ENCODE data around the gene VAV2.

VAV2 gene, protein sequence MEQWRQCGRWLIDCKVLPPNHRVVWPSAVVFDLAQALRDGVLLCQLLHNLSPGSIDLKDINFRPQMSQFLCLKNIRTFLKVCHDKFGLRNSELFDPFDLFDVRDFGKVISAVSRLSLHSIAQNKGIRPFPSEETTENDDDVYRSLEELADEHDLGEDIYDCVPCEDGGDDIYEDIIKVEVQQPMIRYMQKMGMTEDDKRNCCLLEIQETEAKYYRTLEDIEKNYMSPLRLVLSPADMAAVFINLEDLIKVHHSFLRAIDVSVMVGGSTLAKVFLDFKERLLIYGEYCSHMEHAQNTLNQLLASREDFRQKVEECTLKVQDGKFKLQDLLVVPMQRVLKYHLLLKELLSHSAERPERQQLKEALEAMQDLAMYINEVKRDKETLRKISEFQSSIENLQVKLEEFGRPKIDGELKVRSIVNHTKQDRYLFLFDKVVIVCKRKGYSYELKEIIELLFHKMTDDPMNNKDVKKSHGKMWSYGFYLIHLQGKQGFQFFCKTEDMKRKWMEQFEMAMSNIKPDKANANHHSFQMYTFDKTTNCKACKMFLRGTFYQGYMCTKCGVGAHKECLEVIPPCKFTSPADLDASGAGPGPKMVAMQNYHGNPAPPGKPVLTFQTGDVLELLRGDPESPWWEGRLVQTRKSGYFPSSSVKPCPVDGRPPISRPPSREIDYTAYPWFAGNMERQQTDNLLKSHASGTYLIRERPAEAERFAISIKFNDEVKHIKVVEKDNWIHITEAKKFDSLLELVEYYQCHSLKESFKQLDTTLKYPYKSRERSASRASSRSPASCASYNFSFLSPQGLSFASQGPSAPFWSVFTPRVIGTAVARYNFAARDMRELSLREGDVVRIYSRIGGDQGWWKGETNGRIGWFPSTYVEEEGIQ

DNA sequence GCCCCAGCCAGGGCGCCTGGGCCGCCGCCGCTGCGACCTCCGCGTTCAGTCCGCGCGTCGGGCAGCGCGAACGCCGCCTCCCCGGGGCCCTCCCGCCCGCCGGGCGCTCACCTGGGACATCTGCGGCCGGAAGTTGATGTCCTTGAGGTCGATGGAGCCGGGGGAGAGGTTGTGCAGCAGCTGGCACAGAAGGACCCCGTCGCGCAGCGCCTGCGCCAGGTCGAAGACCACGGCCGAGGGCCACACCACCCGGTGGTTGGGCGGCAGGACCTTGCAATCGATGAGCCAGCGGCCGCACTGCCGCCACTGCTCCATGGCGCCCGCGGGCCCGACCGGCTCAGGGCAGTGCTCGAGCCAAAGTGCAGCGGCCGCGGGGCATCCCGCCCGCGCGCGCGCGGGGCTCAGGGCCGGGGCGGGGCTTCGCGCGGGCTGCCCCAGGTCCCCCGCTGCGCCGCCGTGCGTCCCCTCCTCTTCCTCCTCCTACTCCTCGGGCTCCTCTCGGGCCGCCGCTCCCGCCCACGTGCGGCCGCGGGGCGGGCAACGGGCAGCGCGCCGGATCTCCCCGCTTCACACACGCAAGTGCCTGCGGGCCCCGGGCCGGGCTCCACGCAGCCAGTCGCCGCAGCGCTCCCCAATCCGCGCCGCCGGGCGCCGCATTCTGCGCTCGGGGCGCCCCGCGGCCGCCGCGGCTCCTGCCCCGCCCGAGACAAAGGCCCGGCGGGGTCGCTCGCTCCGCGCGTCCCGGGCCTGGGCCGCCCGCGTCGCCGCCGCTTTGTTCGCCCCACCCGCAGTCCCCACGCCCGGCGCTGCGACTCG lies at the start of gene VAV2:
Gene VAV2 (minus strand): TSS at position 361 of the 816 bp plus-strand sequence. CDS start 46 bp downstream, at position 315.
- no peak for DNase-seq (ENCODE audit: low read depth)

DNA sequence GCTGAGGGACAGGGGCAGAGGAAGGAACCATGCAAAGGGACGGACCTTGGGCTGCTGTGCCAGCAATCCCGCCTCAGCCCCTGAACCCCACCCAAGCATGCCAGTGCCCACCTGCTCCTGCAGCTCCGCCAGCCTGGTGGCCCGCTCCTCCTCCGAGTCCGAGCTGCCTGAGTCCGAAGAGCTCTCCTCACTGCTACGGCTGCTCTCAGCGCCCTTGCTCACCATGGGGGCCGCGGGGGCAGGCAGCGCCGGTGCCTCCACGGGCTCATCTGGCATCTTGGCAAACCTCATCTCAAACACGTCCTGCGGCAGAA lies 49.5 kb upstream of the VAV2 start:
- no peak for DNase-seq (ENCODE audit: low read depth)

DNA sequence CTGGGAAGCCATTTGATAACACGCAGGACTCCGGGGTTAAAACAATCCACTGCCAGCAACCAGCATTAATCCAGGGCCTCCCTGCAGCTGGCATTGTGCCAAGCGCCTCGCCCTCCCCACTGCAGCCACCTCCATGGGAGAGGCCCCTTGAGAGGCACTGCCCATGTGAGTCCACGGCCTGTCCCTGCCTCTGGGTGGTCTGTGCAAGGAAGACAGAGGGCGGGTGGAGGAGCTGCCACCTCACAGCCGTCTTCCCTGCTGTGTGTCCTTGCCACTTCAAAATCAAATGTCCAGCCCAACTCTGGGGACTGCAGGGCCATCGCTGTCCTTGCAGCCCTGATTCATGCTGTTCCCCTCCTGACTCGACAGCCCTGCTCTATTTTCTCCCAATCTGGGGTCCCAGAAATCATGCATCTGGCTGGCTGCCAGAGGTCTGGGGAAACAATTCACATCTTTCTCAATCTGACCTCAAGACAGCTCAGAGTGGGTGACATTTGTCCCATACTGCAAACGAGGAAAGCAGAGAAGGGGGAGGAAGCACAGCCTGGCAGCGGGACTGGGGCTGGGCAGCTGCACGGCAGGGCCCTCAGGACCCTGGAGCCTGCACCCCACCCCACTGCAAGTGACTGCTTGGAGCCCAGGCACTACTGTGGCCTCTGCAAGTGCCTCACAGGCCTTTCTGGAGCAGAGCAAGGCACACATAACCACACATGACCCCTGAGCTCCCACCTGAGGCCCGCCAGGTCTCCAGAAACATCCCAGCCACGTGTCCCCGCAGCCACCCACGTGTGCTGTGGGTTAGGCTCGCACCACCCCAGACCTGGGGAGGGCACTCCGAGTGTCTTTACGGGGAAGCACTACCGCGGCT lies 48.9 kb upstream of the VAV2 start:
- DNase-seq (ENCODE audit: low read depth) = no peak

DNA sequence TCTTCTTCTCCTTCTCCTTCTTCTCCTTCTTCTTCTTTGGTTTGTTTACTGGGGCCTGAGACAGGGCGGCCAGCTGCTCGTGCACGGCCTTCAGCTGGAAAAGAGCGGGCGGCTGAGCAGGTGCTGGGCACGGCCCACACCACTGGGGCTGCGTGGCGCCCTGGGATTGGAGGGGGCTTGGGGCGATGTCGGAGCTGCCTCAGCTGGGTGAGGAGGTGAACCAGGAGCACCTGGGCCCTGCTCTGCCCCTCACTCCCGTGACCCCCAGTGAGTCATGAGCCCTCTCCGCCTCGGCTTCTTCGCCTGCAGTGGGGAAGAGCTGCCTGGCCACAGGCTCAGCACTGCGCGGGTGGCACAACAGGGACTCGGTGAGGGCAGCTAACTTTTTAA lies 48.0 kb upstream of the VAV2 start:
- no peak for DNase-seq (ENCODE audit: low read depth)

DNA sequence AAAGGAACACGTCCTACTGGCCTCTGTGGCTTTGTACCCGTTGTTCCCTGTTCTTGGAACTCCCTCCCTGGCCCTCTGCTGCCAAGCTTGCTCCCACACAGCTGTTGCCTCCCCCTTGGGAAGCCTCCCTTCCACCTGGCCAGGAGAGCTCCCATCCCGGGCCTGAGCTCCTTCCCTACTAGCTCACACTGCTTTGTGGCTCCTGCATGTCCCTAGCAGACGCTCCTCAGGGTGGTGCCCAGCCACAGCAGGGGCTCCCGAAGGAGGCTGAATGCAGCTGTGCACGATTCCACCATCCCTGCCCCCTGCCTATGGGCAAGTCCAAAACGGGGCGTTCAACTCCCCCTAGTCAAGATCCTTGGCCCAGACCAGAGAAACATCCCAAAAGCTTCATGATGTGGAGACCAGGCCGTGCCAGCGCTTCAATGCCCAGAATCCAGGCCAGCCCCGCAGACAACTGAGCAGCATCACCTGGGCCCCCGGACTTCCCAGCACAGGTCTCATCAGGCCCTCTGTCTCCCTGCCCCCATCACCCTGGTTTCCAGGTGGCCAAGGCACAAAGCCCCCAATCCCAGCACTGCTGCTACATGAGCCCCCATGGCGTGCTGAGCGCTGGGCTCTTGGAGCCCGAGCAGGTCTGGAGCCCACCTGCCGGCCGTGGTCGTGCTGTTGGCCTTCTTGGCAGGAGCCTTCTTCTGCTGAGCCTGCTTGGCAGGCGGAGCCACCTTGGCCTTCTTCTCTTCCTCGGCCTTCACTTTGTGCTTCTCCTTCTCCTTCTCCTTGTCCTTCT lies 47.5 kb upstream of the VAV2 start:
- DNase-seq (ENCODE audit: low read depth) = no peak

DNA sequence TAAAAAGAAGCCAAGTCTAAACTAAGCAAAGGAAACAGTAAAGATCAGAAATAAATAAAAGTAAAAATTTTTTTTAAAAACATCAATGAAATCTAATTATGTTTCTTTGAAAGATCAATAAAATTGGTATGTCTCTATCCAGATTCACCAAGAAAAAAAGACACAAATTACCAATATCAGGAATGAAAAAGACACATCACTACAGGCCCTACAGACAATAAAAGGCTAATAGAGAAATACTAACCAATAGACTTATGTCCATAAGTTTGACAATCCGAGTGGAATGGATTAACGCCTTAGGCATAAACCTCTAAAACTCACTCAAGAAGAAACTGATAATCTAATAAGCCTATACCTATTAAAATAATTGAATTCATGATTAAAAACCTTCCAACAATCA lies 45.5 kb upstream of the VAV2 start:
- no peak for DNase-seq (ENCODE audit: low read depth)

DNA sequence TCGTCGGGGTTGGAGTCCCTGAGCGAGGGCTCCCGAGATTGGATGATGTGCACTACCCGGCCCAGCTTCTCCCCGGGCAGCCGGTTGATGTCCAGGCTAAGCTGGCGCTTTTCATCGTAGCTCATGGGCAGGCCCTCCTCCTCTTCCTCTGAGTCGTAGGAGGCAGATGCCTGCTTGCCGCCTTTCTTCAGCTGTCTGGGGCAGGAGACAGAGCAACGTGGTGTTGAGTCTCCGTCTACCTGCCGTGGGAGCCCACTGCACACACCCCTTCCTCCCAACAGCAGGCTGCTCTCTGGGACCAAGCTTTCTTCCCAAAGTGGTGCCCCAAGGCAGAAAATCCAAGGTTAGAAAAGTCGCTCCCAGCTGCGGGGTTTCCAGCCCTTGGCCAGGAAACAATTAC lies 44.0 kb upstream of the VAV2 start:
- no peak for DNase-seq (ENCODE audit: low read depth)

DNA sequence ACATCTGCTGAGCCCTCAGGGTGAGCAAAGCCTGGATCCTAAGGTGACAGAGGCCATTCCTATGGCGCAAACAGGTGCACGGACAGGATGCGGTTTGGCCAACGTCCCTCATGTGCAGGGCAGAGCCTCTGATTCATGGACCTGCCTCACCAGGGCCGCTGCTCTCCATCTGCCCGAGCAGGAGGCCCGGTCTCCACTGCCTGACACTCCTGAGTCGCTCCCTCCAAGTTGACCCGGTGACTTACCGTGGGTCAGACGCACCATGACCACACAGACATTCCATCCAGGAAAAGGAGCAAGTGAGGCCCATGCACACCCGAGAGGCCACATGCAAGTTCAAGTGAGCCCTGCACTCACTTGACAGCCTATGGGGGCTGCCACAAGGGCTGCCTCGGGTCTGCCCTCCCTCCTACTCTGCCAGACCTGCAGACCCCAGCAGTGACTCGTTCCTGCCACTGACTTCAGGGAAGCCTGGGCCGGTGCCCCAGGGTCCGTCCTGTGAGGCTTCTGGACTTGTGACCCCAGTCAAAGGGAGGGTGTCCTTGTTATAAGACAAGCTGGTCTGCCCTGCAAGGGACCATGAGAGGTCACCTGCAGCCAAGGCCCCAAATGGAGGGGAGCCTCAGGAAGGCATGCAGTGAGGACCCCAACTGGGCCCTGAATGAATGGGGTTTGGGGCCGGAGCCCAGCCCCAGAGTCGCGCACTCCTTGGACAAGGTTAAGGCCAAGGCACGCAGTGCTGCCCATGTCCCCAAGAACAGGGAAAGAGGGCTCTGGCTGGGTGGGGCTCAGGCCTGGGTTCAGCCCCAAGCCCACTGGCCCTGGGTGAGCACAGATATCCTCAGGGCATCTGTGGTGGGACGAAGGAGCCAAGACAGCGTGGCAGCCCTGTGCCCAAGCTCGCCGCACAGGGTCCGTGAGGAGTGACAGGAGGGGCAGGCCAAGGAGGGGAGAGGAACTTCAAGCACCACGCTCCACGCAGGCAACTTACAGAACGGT lies 43.2 kb upstream of the VAV2 start:
- no peak for DNase-seq (ENCODE audit: low read depth)

DNA sequence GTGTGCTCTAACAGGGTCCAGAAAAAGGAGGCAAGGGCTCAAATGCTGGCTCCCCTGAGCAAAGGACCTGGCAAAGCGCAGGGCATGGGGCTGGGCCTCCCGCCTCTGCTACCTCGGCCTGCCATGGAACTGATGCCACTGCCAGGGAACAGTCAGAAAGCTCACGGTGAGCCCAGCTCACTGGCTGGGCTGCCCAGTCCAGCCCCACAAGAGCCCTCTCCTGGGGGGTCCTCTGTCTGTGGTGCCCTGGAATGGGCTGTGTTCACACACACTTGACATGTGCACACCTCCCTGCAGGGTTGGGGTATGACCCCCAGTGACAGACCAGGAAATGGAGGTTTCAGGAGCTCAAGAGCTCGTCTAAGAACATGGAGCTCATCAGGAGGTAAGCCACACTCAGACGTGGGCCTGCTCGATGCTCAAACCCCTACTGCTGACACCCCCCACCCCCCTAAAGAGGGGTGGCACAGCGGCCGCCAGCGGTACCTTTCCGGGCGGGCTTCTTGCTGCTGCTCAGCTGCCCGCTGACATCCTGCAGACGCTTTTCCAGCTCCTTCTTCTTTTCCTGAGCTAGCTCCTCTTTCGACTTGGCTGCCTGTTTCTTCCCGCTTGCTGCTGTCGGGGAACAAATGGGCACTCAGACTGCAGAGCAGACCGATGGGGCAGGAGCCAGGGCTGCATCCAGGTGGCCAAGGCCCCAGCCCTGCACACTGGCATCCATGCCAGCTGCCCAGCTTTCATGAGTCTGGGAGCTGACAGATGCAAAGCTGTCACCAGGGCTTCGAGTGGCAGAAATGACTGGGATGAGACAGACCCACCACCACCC lies 42.3 kb upstream of the VAV2 start:
- no peak for DNase-seq (ENCODE audit: low read depth)

DNA sequence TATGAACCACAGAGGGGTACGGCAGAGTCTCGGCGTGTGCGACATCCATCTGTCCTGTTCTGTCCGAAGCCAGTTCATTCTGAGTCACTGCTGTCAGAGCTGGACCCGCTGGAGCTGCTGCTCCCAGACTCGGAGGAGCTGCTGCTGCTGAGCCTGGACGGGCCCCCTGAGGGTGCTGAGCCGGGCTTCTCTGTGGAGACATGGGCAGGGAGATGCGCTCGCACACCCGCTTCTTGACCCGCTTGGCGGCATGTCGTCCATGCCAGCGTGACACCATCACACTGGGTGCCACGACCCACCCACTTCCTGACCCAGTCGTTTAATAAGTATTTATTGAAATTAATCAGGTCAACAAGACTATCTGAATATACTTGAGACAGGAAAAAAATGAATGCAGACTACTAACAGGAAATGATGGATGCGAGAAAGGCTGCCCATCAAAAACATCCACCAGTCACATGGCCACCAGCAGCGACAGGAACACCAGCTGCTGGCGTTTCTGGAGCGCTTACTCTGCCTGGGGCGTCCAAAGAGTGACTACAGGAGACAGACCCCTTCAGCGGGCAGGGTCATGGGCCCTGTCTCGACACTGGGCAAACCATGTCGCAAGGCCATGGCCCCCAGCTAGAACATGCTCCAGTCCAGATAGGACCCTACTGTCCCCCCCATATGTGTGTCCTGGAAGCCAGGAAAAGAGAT lies 41.5 kb upstream of the VAV2 start:
- DNase-seq (ENCODE audit: low read depth) = no peak

DNA sequence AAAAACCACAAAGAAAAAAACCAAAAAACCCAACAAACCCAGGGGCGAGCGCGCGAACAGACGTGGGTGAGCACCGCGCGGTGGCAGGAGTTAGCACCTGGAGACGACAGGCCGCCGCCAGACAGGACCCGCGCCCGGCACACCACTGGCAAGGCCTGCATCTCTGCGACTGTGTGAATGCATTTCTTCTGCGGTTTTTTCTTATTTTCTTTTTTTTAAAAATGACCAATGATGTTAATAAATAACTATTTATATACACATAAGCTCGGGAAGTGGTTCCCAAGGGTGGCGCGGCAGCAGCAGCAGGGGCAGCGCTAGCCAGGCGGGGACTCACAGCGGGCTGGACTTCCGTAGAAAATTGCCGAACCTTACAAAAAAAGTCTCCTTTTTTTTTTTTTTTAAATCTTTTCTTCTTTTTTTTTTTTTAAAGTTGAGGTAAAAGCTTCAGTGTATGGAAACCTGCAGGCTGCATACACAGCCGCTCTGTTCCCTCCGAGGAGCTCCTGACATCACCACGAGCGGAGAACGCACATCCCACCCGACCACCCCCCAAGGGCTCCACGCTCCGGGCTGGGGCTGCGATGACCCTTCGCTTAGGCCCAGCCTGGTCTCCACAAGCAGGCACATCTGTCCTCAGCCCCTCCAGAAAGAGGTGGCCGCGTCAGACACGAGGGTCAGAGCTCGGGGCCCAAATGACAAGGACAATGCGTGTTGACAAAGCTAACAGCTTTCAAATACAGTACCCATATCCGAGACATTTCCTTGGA lies 40.5 kb upstream of the VAV2 start:
- DNase-seq (ENCODE audit: low read depth) = no peak

DNA sequence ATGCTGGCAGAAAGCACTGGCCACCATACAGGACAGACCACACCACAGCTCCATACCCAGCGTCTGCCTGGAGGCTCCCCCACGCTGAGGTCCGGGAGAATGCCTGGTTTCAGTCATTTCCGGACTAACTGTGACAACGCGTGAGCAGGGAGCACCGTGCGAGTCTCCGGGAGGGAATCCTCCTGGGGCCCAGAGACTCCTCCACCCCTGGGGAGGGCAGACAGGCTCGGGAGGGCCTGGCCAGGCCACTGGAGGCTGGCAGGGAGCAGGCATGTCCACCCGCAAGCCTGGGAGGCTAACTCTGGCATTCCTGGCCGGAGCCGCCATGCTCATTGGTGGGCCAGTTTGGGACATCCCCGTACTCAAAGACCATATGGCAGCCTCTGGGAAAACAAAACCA lies 39.7 kb upstream of the VAV2 start:
- DNase-seq (ENCODE audit: low read depth) = no peak

DNA sequence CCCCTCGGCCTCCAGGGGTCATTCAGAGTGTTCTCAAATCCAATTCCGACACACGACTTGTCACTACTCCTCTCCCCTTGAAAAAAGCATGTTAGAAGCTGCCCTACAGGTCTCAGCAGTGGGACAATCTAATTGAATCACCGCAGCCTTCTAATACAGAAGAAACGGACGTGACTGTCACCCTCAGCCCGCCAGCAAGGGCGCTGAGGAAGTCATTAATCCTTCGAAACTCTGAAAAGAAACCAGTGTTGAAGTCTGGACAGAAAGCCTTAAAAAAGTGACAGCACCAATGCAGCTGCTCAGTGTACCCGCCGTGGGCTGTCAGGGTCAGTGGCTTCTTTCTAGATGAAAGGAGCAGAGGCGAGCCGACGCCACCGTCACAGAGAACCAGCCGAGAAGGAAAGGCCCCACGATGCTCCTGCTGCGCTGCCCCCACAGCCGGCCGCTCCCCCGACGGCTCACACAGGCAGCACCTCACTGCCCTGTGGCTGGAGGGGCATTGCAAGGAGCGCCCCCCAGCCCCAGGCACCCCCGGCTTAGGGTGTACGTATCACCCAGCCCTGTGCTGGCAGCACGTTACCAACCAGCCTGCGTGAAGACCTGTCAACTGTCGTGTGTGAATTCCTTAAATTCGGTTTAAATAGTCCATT lies 38.8 kb upstream of the VAV2 start:
- DNase-seq (ENCODE audit: low read depth) = no peak

DNA sequence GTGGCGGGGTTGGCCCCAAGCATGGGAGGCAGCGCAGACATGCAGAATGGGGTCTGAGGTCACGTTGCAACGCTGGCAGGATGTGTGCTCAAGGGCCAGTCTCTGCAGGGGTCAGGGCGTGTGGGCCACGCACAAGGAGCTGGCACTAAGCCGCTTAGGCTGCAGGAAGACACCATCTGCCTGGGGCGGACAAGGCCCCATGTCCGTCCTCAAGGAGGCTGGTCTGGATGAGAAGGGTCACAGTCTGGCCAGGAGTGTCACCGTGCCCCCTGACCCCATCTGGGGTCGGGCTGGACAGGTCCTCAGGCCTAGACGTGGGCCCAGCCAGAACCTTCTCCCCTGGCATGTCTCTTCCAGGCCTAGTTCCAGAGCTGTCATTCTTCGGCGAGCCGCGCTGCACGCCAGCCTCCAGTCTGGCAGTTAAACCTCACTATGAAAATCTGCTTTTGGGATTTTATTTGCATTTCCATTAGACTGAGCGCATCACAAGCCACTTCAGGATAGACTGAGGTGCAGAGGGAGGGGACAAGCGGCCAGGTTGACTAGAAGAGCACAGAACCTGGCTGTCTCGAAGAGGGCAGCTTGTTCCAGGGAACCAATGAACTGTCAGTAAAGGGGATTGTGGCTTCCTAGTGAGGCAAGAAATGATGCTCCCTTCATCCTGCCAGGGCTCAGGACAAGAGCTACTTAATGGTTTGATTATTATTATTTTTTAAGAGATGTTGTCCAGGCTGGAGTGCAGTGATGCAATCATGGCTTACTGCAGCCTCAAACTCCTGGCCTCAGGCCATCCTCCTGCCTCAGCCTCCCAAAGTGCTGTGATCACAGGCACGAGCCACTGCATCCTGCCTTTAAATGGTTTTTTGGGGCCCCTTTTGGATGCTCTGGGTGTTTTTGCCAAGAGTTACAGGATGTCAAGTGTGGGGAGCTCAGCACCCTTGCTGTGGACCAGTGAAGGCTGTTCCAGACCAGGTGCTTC lies 37.4 kb upstream of the VAV2 start:
- DNase-seq (ENCODE audit: low read depth) = no peak

DNA sequence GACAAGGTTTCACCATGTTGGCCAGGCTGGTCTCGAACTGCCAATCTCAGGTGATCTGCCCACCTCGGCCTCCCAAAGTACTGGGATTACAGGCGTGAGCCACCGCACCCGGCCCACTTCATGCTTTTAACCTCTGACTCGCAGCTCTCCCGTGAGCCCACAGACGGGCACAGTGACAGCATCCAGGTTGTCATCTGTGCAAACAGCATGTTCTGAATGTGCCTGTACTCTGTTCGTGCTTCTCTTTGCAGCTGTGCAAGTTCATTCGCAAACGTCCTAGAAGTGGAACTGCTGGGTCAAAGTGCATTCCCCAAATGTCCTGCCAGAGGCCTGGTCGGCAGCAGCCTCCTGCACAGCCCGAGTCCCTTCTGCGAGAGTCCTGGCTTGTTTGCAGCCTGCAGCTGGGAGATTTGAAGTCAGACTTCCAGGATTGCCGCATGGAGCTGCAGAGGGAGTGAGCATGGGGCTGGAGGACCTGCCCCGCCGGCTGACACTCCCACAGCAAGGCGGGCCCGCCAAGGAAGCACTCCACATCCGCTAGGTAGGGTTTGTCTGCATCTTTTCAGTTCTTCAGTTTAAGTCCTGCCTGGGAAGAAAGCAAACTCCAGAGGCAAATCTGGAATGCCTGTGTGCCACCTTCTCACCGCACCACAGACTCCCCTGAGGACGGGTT lies 36.6 kb upstream of the VAV2 start:
- no peak for DNase-seq (ENCODE audit: low read depth)

Measured in stimulated activated CD8-positive, alpha-beta memory T cell treated with anti-CD3 and anti-CD28 coated beads, Interleukin-12 subunit alpha, Interleukin-12 subunit beta, amount 100 ng/mL, for 1 hour (primary cell).